HG02642 (cell line): ENCODE data around the gene PRKAR1B.

Experiments used
- ATAC-seq: cut with Tn5 transposase; IDR thresholded peaks from one replicate; pipeline ENCODE4 v1.9.1; 2021; ENCODE audit warnings: mild to moderate bottlenecking; ENCODE audit not compliant: unreplicated experiment, poor library complexity

PRKAR1B gene

GRCh38 chr7:699476-700170, 27.5 kb downstream of the PRKAR1B start:
- ATAC-seq = no peak

GRCh38 chr7:698515-699475, 28.3 kb downstream of the PRKAR1B start:
- no peak for ATAC-seq

- no peak for ATAC-seq
These were observed 30.1 kb downstream of the PRKAR1B start for GRCh38 chr7:696812-697551.

DNA sequence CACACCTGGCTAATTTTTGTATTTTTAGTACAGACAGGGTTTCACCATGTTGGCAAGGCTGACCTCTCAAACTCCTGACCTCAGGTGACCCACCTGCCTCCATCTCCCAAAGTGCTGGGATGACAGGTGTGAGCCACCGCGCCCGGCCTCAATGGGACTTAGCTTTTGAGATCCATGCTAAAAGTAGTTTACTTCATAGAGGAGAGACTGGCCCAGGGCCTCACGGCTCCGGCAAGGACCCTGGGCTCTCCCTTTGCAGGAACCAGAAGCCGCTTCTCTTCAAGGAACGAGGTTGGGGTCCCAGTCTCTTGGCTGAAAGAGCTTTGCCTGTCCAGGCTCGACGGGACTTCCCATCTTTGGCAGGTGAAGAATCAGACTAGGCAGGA, 30.7 kb downstream of the PRKAR1B start:
- ATAC-seq = no peak

GRCh38 chr7:693280-693679, 33.8 kb downstream of the PRKAR1B start:
- no peak for ATAC-seq

DNA sequence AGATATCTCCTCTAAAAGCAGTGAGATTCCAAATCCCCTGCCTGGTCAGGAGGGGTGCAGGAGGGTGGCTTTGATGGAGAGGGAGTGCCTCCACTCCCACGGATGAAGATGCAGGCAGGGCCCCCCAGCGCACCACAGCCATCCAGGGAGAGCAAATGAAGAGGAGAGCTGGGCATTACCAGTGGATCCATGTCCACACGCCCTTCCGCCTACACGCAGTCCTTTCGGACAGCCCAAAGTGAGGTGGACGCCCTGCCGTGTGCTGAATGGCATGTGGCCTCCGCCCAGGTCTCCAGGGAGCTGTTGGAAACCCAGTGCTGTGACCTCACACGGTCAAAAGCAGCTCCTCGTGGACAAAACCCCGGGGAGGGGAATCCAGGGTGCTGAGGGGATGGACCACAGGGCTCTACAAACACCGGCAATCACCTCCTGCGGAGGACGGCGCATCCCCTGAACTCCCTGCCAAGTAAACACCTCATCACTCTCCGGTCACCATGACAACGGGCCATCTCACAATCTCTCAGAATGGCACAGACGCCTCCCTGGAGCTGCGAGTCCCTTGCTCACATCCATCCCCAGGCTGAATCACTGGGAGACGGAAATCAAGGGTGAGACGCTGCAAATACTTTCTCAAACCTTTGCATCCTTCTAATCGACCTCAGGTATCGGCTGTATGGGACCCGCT, 35.6 kb downstream of the PRKAR1B start:
- no peak for ATAC-seq

GRCh38 chr7:690478-691360, 36.4 kb downstream of the PRKAR1B start:
- no peak for ATAC-seq

DNA sequence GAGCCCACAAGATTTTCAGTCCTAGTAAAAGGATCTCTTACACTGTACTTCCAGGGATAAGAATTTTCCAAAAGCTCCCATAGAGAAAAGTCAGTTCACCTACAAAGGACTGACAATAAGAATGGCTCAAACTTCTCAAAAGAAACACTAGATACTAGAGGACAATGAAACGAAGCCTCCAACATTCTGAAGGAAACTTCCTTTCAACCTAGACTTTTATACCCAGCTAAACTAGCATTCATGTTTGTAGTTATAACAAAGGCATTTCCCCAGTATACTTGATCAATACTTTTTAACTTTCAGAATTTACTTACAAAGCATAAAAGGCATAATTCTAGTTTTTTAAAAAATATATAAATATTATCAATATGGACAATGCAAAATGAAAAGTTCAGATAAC, 41.5 kb downstream of the PRKAR1B start:
- ATAC-seq = no peak

GRCh38 chr7:684416-684815, 42.7 kb downstream of the PRKAR1B start:
- ATAC-seq = no peak

DNA sequence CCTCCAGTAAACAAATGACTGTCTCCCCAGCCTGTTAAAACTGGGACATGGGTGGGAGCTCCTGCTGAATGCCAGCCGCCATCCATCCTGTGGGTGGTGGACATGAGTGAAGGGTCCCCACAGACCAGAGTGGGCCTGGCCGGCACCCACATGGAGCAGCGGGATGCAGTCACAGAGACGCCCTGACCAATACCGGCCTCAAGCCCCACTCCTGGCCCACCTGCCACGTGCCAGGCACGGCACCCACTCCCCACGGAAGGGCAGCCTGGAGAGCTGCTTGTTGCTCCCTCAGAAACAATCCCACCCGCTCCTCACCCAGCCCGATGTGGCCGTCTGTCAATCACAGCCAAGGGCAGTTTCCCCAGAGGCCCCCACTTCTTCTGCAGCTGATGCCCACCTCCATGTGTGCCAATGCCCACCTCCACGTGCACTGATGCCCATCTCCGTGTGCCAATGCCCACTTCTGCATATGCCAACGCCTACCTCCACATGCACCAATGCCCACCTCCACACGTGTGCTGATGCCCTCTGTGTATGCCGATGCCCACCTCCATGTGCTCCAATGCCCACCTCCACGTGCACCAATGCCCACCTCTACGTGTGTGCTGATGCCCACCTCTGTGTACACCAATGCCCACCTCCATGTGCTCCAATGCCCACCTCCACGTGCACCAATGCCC, 43.4 kb downstream of the PRKAR1B start:
- no peak for ATAC-seq

- ATAC-seq = no peak
These were observed 44.3 kb downstream of the PRKAR1B start for GRCh38 chr7:682810-683209.

- ATAC-seq = no peak
These were observed 45.4 kb downstream of the PRKAR1B start for GRCh38 chr7:681551-682307.

GRCh38 chr7:680411-681127, 46.5 kb downstream of the PRKAR1B start:
- ATAC-seq = no peak

GRCh38 chr7:676972-677385, 50.1 kb downstream of the PRKAR1B start:
- ATAC-seq = no peak

GRCh38 chr7:676246-676971, 50.7 kb downstream of the PRKAR1B start:
- ATAC-seq = no peak

DNA sequence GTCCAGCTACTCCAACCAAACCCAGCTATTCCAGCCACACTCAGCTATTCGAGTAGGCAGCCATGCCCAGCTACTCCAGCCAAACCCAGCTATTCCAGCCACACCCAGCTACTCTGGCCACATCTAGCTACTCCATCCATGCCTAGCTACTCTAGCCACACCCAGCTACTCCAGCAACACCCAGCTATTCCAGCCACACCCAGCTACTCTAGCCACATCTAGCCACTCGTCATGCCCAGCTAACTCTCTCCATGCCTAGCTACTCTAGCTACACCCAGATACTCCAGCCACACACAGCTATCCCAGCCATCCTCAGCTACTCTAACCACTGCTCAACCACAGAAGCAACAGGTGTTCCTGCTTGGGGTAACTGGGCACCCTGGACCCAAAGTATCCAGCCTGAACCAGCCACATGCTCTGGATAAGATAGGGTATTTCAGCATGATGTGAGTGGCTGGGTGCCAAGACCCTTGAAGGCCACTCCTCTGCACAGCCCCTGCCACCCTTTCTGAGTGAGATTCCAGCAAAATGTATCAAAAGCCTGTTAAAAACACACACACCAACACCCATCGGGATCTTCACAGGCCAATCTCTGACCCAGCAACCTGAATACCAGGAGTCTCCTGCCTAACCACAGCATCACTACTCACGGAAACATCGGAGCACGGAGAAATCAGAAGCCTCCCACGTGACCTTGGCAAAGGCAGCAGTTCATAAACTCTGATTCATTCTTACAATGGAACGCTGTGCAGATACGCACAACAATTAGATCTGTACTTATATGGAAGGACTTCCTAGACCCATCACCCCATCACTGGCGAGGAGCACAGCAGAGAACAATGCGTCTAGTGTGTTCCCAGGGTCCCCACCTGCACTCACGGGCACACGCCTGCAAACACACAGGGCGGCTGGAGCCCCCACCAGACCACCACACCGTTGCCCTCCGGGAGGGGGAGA, 52.3 kb downstream of the PRKAR1B start:
- ATAC-seq = no peak
